Measurements from ENCODE around the gene CPT1A. TPM values are rescaled to one million over a fixed set of nuclear protein-coding genes. Genes with fewer than 3 reads are reported as not detected.
A peak's percentile ranks its signal among the peaks of the same experiment; 100 is the strongest.
"Not testable (repeated sequence)": the region's sequence is repeated elsewhere in the genome, so short reads cannot be mapped to it uniquely, and the experiment has no call there.

Gene CPT1A
- total RNA-seq (10 to 100 TPM; 31.6 to 87.8 (median 50.4) TPM), polyA plus RNA-seq (10 to 100 TPM; 12.0 to 56.5 (median 22.0) TPM)

DNA sequence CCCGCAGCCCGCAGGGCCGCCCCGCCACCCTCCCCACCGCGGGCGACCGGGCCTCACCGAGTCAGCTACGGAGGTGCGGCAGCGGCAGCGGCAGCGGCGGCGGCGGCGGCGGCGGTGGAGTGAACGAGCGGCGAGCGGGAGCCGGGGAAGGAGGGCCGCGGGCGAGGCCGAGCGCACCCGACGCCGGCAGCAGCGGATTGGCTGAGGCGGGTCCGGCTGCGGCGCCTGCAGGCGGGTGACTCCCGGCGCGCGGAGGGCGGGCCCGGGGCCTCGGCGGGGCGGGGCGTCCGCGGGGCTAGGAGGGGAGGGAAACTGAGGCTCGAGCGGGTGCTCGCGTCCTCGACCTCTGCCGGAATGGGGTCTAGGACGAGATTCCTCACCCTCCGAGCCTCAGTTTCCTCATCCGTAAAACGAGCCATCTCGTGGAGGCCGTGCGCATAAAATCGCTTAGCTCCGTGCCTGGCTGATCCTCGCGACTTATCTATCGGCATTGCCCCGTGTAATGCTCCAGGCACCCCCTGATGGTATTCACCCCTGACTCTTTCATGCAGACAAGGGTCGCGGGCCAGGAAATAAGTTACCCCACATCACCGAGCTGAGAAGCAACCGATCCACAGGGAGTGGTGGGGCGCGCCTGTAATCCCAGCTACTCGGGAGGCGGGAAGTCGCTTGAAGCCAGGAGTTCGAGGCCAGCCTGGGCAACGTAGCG lies at the start of gene CPT1A:
TSS of gene CPT1A (minus strand) at position 199 of the 709 bp plus-strand sequence. CDS start 26,442 bp downstream, outside the sequence.
- intact Hi-C loops (cut with DNase I), result loop anchor here (5.0 to 10.0 kb wide), 4 partner anchors 60 to 377 kb away; partner anchors contain the start of genes IGHMBP2, MRGPRF, MRPL21 and PPP6R3
- Histone ChIP-seq H3K27me3 (no peaks in the 10 kb centered on the region), H3K9me3 (no peaks in the 10 kb centered on the region), H3K27ac (peak within 1 kb of the TSS; percentile 94 to 98 (median 95)), H3K4me1 (peaks cover 0 to 60% (median 56%) of the 10 kb centered on the region in 4 donors), H3K4me3 (peak within 1 kb of the TSS; percentile 77 to 92 (median 87)), H3K36me3 (no peaks in the 10 kb centered on the region)
- WGBS, 2 donors, result 4% methylated on average over 82 of the region's 82 CpGs
- TF ChIP-seq EP300 (IDR thresholded peaks at IDR 0.05), result no peak
- no peak for TF ChIP-seq POLR2A (IDR thresholded peaks at IDR 0.05)
- TF ChIP-seq POLR2AphosphoS5 (IDR thresholded peaks at IDR 0.05), result peak; percentile 63 to 84 (median 76)
- DNase-seq, result peak; percentile 90

DNA sequence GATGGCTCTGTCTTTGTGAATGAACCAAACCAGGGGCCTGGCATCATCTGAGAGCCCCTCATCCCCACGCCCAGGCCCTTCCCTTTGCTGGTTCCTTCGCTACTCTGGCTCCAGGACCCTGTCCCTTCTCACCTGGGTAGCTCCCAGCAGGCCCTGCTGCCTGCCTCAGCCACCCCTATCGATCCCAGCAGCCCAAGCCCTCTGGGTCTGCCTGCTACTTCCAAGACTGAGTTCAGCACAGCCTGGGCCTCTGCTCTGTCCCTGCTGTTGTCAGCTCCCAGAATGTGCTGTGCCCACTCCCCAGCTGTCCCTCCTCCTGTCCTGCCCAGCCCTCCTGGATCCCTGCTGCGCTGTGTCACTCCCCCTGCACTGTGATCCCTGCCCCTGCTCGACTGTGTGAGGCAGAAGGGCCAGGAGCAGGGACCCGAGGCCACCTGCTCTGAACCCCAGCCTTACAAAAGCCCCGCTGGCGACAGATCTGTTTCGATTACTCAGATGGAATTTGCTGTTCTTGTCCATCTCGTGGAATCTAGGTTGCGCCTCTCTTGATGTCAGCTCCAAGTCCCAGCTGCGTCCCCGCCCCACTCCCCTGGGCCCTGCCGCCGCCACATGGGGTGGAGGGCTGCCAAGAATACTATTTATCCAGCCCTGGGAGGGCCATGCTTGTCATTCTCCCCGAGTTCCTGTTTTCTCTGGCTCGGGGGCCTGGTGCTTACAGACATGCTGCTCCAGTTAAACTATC lies 48.9 kb upstream of the CPT1A start:
- intact Hi-C loops (cut with DNase I), result no loop called here
- peak; percentile 92 for DNase-seq
- Histone ChIP-seq H3K9me3 (no peaks in the 10 kb centered on the region), H3K4me3 (no peak overlapping the region), H3K27me3 (no peaks in the 10 kb centered on the region), H3K36me3 (peaks cover 7 to 53% (median 35%) of the 10 kb centered on the region in 4 donors), H3K27ac (peak overlapping the region; percentile 45 to 74 (median 62)), H3K4me1 (peaks cover 0 to 20% (median 13%) of the 10 kb centered on the region in 4 donors)
- TF ChIP-seq POLR2AphosphoS5 (IDR thresholded peaks at IDR 0.05), result peak in 3 of 4 donors; percentile 14 to 51 (median 24)
- TF ChIP-seq, protein P1, sequence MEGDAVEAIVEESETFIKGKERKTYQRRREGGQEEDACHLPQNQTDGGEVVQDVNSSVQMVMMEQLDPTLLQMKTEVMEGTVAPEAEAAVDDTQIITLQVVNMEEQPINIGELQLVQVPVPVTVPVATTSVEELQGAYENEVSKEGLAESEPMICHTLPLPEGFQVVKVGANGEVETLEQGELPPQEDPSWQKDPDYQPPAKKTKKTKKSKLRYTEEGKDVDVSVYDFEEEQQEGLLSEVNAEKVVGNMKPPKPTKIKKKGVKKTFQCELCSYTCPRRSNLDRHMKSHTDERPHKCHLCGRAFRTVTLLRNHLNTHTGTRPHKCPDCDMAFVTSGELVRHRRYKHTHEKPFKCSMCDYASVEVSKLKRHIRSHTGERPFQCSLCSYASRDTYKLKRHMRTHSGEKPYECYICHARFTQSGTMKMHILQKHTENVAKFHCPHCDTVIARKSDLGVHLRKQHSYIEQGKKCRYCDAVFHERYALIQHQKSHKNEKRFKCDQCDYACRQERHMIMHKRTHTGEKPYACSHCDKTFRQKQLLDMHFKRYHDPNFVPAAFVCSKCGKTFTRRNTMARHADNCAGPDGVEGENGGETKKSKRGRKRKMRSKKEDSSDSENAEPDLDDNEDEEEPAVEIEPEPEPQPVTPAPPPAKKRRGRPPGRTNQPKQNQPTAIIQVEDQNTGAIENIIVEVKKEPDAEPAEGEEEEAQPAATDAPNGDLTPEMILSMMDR (IDR thresholded peaks at IDR 0.05), result no peak
- WGBS, 2 donors, result 67 to 78% methylated on average over 17 of the region's 17 CpGs

DNA sequence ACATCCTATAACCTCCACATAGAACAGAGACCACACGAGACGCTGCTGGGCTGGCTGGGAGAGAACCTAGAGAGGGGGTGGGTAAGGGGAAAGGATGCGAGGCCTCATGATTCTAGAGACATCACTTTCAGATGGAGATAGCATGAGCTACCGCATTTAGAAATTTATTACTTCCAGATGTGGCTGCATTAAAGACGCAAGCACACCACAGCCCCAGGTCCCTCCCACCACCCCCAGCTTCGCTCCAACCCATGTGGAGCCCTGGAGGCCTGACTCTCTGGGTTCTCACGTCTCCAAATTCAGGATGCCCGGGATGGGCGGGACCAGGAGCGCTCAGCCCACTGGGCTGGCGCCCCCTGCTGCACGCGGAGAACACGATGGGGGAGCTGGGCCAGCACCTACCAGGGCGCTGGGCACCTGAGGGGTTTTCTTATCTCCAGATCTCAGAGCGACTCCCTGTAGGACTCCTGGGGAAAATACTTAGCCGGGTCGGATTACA lies 48.3 kb upstream of the CPT1A start:
- H3K27me3 ChIP-seq, result no peaks in the 10 kb centered on the region
- H3K4me3 ChIP-seq, result no peak overlapping the region
- peaks cover 4 to 46% (median 28%) of the 10 kb centered on the region in 4 donors for H3K36me3 ChIP-seq
- no peaks in the 10 kb centered on the region for H3K9me3 ChIP-seq
- H3K27ac ChIP-seq, result peak overlapping the region; percentile 45 to 74 (median 62)
- 74 to 83% methylated on average over 18 of the region's 18 CpGs for WGBS, 2 donors
- TF ChIP-seq POLR2AphosphoS5 (IDR thresholded peaks at IDR 0.05) (no peak), POLR2A (IDR thresholded peaks at IDR 0.05) (no peak), EP300 (IDR thresholded peaks at IDR 0.05) (no peak)
- TF ChIP-seq, protein P1 (IDR thresholded peaks at IDR 0.05), result peak in 2 of 4 experiments; percentile 27 to 38
- intact Hi-C loops (cut with DNase I), result no loop called here
- DNase-seq, result peak; percentile 78
- peaks cover 0 to 20% (median 13%) of the 10 kb centered on the region in 4 donors for H3K4me1 ChIP-seq

DNA sequence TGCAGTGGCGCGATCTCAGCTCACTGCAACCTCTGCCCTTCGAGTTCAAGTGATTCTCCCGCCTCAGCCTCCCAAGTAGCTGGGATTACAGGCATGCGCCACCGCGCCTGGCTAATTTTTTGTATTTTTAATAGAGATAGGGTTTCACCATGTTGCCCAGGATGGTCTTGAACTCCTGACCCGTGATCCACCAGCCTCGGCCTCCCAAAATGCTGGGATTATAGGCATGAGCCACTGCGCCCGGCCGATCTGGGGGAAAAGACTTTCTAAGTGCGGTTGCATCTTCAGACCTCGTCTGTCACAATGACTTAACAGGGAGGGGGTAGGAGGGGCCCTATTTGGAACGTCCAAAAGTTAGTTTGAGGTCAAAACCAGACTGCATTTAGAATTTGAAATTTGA lies 43.1 kb upstream of the CPT1A start:
- H3K36me3 ChIP-seq; H3K4me3 ChIP-seq; intact Hi-C loops (cut with DNase I); H3K4me1 ChIP-seq; H3K27ac ChIP-seq; DNase-seq; H3K9me3 ChIP-seq; H3K27me3 ChIP-seq: not testable (repeated sequence)
- 93 to 94% methylated on average over 15 of the region's 15 CpGs for WGBS, 2 donors

DNA sequence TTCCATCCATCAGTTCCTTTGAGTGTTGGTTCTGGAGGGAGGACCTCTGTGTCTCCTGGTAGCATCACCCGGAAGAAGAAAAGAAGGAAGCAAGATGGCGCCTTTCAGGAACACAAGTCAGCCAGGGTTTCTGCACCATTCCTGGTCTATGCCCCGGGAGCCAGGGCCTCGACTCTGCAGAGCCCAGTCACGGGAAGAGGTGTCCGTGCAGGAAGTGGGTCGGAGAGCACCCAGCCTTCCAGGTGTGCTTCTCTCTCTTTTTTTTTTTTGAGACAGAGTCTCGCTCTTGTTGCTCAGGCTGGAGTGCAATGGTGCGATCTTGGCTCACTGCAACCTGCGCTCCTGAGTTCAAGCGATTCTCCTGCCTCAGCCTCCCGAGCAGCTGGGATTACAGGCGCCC lies 40.7 kb upstream of the CPT1A start:
- no peaks in the 10 kb centered on the region for H3K9me3 ChIP-seq
- no peaks in the 10 kb centered on the region for H3K27me3 ChIP-seq
- no peak for DNase-seq
- TF ChIP-seq EP300 (IDR thresholded peaks at IDR 0.05) (no peak), POLR2A (IDR thresholded peaks at IDR 0.05) (no peak), POLR2AphosphoS5 (IDR thresholded peaks at IDR 0.05) (no peak)
- TF ChIP-seq, protein P1 (IDR thresholded peaks at IDR 0.05), result no peak
- intact Hi-C loops (cut with DNase I), result no loop called here
- H3K36me3 ChIP-seq, result no peaks in the 10 kb centered on the region
- 89 to 90% methylated on average over 13 of the region's 13 CpGs for WGBS, 2 donors
- no peak overlapping the region for H3K4me3 ChIP-seq
- H3K4me1 ChIP-seq, result no peaks in the 10 kb centered on the region
- H3K27ac ChIP-seq, result no peak overlapping the region

All from sigmoid colon (tissue), 7 donors.